Effector CD4-positive, alpha-beta T cell (primary cell): ENCODE data around the gene SYNE2.
"Not testable (repeated sequence)": the region's sequence is repeated elsewhere in the genome, so short reads cannot be mapped to it uniquely, and the experiment has no call there.

Experiments
- DNase-seq: peaks from one replicate; pipeline ENCODE4 v3.0.0-alpha.2; 2020

The SYNE2 gene

GRCh38 chr14:64026600-64026999, 173.8 kb downstream of the SYNE2 start:
- DNase-seq = no peak

GRCh38 chr14:64035143-64035542, 182.3 kb downstream of the SYNE2 start:
- DNase-seq = no peak

GRCh38 chr14:64037869-64038745, 185.3 kb downstream of the SYNE2 start:
- not testable (repeated sequence) for DNase-seq

GRCh38 chr14:64038841-64039542, 186.2 kb downstream of the SYNE2 start:
- no peak for DNase-seq

- DNase-seq = no peak
Observed at GRCh38 chr14:64040044-64040443, 187.2 kb downstream of the SYNE2 start.

GRCh38 chr14:64043296-64043695, 190.5 kb downstream of the SYNE2 start:
- not testable (repeated sequence) for DNase-seq

GRCh38 chr14:64045091-64045490, 192.3 kb downstream of the SYNE2 start:
- no peak for DNase-seq

- DNase-seq = no peak
Observed at GRCh38 chr14:64049616-64050381, 197.0 kb downstream of the SYNE2 start.

- DNase-seq = no peak
Observed at GRCh38 chr14:64053694-64054669, 201.2 kb downstream of the SYNE2 start.

GRCh38 chr14:64059454-64060198, 206.8 kb downstream of the SYNE2 start:
- no peak for DNase-seq

GRCh38 chr14:64060199-64060545, 207.4 kb downstream of the SYNE2 start:
- no peak for DNase-seq

- no peak for DNase-seq
Observed at GRCh38 chr14:64060648-64061096, 207.9 kb downstream of the SYNE2 start.

GRCh38 chr14:64061115-64061514, 208.3 kb downstream of the SYNE2 start:
- DNase-seq = no peak

- no peak for DNase-seq
Observed at GRCh38 chr14:64061706-64062105, 208.9 kb downstream of the SYNE2 start.

- no peak for DNase-seq
Observed at GRCh38 chr14:64062381-64063115, 209.7 kb downstream of the SYNE2 start.

GRCh38 chr14:64064447-64064846, 211.6 kb downstream of the SYNE2 start:
- DNase-seq = no peak

- no peak for DNase-seq
Observed at GRCh38 chr14:64069634-64070359, 217.0 kb downstream of the SYNE2 start.

- no peak for DNase-seq
Observed at GRCh38 chr14:64074961-64075612, 222.3 kb downstream of the SYNE2 start.

- DNase-seq = no peak
Observed at GRCh38 chr14:64075613-64076005, 222.8 kb downstream of the SYNE2 start.
